HG02840 (cell line): ENCODE results near the gene KCNK1.

ENCODE experiments used
- ATAC-seq: cut with Tn5 transposase; IDR thresholded peaks from one replicate; pipeline ENCODE4 v1.9.1; 2021; ENCODE audit warnings: mild to moderate bottlenecking, moderate library complexity, moderate number of reproducible peaks; ENCODE audit not compliant: unreplicated experiment, low FRiP score

Gene KCNK1

GRCh38 chr1:233695901-233696300 is 82.0 kb downstream of the KCNK1 start:
- no peak for ATAC-seq

- ATAC-seq, result no peak
Observed at GRCh38 chr1:233700338-233700737, 86.4 kb downstream of the KCNK1 start.

- ATAC-seq, result no peak
Observed at GRCh38 chr1:233704170-233704897, 90.4 kb downstream of the KCNK1 start.

GRCh38 chr1:233704898-233705723 is 91.2 kb downstream of the KCNK1 start:
- ATAC-seq, result no peak

GRCh38 chr1:233707153-233707879 is 93.4 kb downstream of the KCNK1 start:
- no peak for ATAC-seq

GRCh38 chr1:233707880-233708815 is 94.2 kb downstream of the KCNK1 start:
- ATAC-seq, result no peak

- ATAC-seq, result no peak
Observed at GRCh38 chr1:233710031-233710430, 96.1 kb downstream of the KCNK1 start.

- no peak for ATAC-seq
Observed at GRCh38 chr1:233710507-233710906, 96.6 kb downstream of the KCNK1 start.

- no peak for ATAC-seq
Observed at GRCh38 chr1:233714631-233715217, 100.8 kb downstream of the KCNK1 start.

GRCh38 chr1:233718057-233718456 is 104.2 kb downstream of the KCNK1 start:
- ATAC-seq, result no peak

- ATAC-seq, result no peak
Observed at GRCh38 chr1:233719655-233720341, 105.9 kb downstream of the KCNK1 start.

GRCh38 chr1:233721004-233721595 is 107.2 kb downstream of the KCNK1 start:
- no peak for ATAC-seq
